ENCODE data around the gene SMARCB1.

GRCh38 chr22:23772315-23772648, 14.5 kb upstream of the SMARCB1 start:
- no peak for TF ChIP-seq POLR2AphosphoS5 (IDR thresholded peaks at IDR 0.05)
- no peak for TF ChIP-seq CTCF (IDR thresholded peaks at IDR 0.05)
- no peak for TF ChIP-seq EP300 (IDR thresholded peaks at IDR 0.05)
